ENCODE results near the gene INTS6. TPM values are rescaled to one million over a fixed set of nuclear protein-coding genes. Genes with fewer than 3 reads are reported as not detected.
A peak's percentile ranks its signal among the peaks of the same experiment; 100 is the strongest.

Gene INTS6
- total RNA-seq (36.1 TPM), polyA plus RNA-seq (22.7 TPM)
- long read RNA-seq, donor 1, full-length matches to known transcripts: 1 of 1 reads
- long read RNA-seq, donor 1, partial matches to known transcripts: 0 of 1 reads
- long read RNA-seq, donor 1, other reads (novel, unspliced or antisense): 0 of 1 reads
- long read RNA-seq, donor 2: 0 reads
- long read RNA-seq, donor 3, full-length matches to known transcripts: 7 of 7 reads
- long read RNA-seq, donor 3, partial matches to known transcripts: 0 of 7 reads
- long read RNA-seq, donor 3, other reads (novel, unspliced or antisense): 0 of 7 reads
- long read RNA-seq, donor 4, full-length matches to known transcripts: 6 of 6 reads
- long read RNA-seq, donor 4, partial matches to known transcripts: 0 of 6 reads
- long read RNA-seq, donor 4, other reads (novel, unspliced or antisense): 0 of 6 reads
- long read RNA-seq, donor 5, full-length matches to known transcripts: 8 of 8 reads
- long read RNA-seq, donor 5, partial matches to known transcripts: 0 of 8 reads
- long read RNA-seq, donor 5, other reads (novel, unspliced or antisense): 0 of 8 reads
- long read RNA-seq, donor 6, full-length matches to known transcripts: 7 of 7 reads
- long read RNA-seq, donor 6, partial matches to known transcripts: 0 of 7 reads
- long read RNA-seq, donor 6, other reads (novel, unspliced or antisense): 0 of 7 reads
- long read RNA-seq, donor 7, partial matches to known transcripts: 0 of 2 reads
- long read RNA-seq, donor 7, other reads (novel, unspliced or antisense): 0 of 2 reads
- long read RNA-seq, donor 8, full-length matches to known transcripts: 3 of 3 reads
- long read RNA-seq, donor 8, partial matches to known transcripts: 0 of 3 reads
- long read RNA-seq, donor 8, other reads (novel, unspliced or antisense): 0 of 3 reads
- long read RNA-seq, donor 9, partial matches to known transcripts: 0 of 4 reads
- long read RNA-seq, donor 9, other reads (novel, unspliced or antisense): 0 of 4 reads
- long read RNA-seq, donor 10, full-length matches to known transcripts: 4 of 4 reads
- long read RNA-seq, donor 10, partial matches to known transcripts: 0 of 4 reads
- long read RNA-seq, donor 10, other reads (novel, unspliced or antisense): 0 of 4 reads

DNA sequence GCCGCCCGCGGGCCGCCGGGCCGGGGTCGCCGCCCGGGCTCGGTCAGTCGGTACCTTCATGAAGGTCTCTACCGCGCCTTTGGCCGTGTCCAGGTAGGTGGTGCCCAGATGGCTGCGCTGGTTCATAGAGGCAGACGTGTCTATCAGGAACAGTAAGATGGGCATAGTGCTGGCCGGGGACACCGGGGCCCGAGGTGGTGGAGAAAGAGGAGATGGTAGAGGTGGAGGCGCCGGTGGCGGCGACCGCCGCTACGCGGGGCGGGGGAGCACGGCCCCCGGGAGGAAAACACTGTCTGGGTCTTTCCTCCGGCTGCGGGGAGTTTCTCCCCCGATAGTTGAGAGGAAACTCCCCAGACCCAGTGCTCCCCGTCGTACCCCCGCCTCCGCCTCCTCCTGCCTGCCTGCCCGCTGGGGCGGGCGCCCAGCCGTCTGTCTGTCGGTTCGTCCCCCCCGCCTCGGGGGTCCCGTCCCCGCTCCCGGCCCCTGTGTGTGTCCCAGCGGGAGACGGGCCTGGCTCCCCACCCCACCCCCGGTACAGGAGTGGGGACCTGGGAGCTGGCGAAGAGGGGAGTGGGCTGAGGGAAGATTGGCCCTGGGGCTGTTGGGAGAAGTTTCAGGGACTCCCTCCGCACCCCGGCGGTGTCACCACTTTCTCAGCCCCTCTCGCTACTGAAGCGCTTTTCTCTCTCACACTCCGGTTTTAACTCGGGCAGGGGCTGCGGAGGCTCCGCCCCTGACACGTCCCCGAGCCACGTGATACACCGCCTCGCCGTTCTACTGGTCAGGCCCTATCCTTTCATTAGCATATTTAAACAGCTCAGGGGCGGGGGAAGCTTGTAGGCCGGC, at the start of gene INTS6:
INTS6 (minus strand) TSS at position 676 of the 846 bp plus-strand sequence; CDS start at position 165, 511 bp downstream.
- Histone ChIP-seq H3K27me3 (ENCODE audit: control insufficient read depth in 2 of 2, insufficient read depth in 1 of 2, low read length in 1 of 2) (no peaks in the 10 kb centered on the region), H3K9me3 (ENCODE audit: control insufficient read depth in 2 of 2, insufficient read depth in 1 of 2, low read length in 1 of 2) (peaks cover 1 to 17% of the 10 kb centered on the region in 2 donors), H3K27ac (ENCODE audit: low read depth in 1 of 2, low read length in 1 of 2) (peak within 1 kb of the TSS; percentile 99 to 100), H3K4me1 (ENCODE audit: control insufficient read depth in 2 of 2, insufficient read depth in 2 of 2, low read length in 2 of 2) (peaks cover 0 to 6% of the 10 kb centered on the region in 2 donors), H3K36me3 (ENCODE audit: control insufficient read depth in 2 of 2, insufficient read depth in 2 of 2, low read length in 1 of 2) (peaks cover 12 to 23% of the 10 kb centered on the region in 2 donors), H3K4me3 (ENCODE audit: low read length in 2 of 2) (peak within 1 kb of the TSS; percentile 92 to 95)
- under 1% methylated on average over 69 of the region's 69 CpGs for WGBS
- DNase-seq (ENCODE audit: low read depth in 6 of 9, low spot score in 9 of 9): peak; percentile 55 to 99 (median 98)

- H3K27me3 ChIP-seq (ENCODE audit: control insufficient read depth in 2 of 2, insufficient read depth in 1 of 2, low read length in 1 of 2): no peaks in the 10 kb centered on the region
- DNase-seq (ENCODE audit: low read depth in 6 of 9, low spot score in 9 of 9): no peak
- no peak overlapping the region for H3K4me3 ChIP-seq (ENCODE audit: low read length in 2 of 2)
- no peaks in the 10 kb centered on the region for H3K36me3 ChIP-seq (ENCODE audit: control insufficient read depth in 2 of 2, insufficient read depth in 2 of 2, low read length in 1 of 2)
- H3K9me3 ChIP-seq (ENCODE audit: control insufficient read depth in 2 of 2, insufficient read depth in 1 of 2, low read length in 1 of 2): no peaks in the 10 kb centered on the region
- H3K27ac ChIP-seq (ENCODE audit: low read depth in 1 of 2, low read length in 1 of 2): no peak overlapping the region
- H3K4me1 ChIP-seq (ENCODE audit: control insufficient read depth in 2 of 2, insufficient read depth in 2 of 2, low read length in 2 of 2): no peaks in the 10 kb centered on the region
Measured at GRCh38 chr13:51502153-51502651, 49.4 kb upstream of the INTS6 start.

GRCh38 chr13:51501592-51502152, 48.8 kb upstream of the INTS6 start:
- H3K27ac ChIP-seq (ENCODE audit: low read depth in 1 of 2, low read length in 1 of 2): no peak overlapping the region
- H3K9me3 ChIP-seq (ENCODE audit: control insufficient read depth in 2 of 2, insufficient read depth in 1 of 2, low read length in 1 of 2): no peaks in the 10 kb centered on the region
- no peaks in the 10 kb centered on the region for H3K27me3 ChIP-seq (ENCODE audit: control insufficient read depth in 2 of 2, insufficient read depth in 1 of 2, low read length in 1 of 2)
- WGBS: 42% methylated on average over 1 of the region's 1 CpG
- no peaks in the 10 kb centered on the region for H3K36me3 ChIP-seq (ENCODE audit: control insufficient read depth in 2 of 2, insufficient read depth in 2 of 2, low read length in 1 of 2)
- no peaks in the 10 kb centered on the region for H3K4me1 ChIP-seq (ENCODE audit: control insufficient read depth in 2 of 2, insufficient read depth in 2 of 2, low read length in 2 of 2)
- no peak overlapping the region for H3K4me3 ChIP-seq (ENCODE audit: low read length in 2 of 2)
- DNase-seq (ENCODE audit: low read depth in 6 of 9, low spot score in 9 of 9): no peak

DNA sequence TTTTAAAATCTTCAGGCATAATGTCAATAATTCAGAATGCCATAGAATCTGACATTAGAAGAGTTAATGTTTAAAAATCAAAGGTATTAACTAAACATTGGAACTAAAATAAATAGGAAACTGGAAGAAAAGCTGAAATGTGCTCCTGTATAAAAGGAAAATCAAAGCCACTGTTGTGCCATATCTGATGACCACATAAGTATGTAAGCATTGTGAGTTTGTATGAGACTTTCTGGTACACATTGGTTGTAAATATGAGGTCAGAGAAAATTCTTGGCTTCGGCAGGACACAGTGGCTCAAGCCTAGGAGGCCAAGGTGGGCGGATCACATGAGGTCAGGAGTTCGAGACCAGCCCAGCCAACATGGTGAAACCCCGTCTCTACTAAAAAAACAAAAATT, 48.3 kb upstream of the INTS6 start:
- no peak for DNase-seq (ENCODE audit: low read depth in 6 of 9, low spot score in 9 of 9)
- H3K4me3 ChIP-seq (ENCODE audit: low read length in 2 of 2): no peak overlapping the region
- no peaks in the 10 kb centered on the region for H3K27me3 ChIP-seq (ENCODE audit: control insufficient read depth in 2 of 2, insufficient read depth in 1 of 2, low read length in 1 of 2)
- H3K4me1 ChIP-seq (ENCODE audit: control insufficient read depth in 2 of 2, insufficient read depth in 2 of 2, low read length in 2 of 2): no peaks in the 10 kb centered on the region
- no peak overlapping the region for H3K27ac ChIP-seq (ENCODE audit: low read depth in 1 of 2, low read length in 1 of 2)
- H3K9me3 ChIP-seq (ENCODE audit: control insufficient read depth in 2 of 2, insufficient read depth in 1 of 2, low read length in 1 of 2): no peaks in the 10 kb centered on the region
- 97% methylated on average over 4 of the region's 4 CpGs for WGBS
- no peaks in the 10 kb centered on the region for H3K36me3 ChIP-seq (ENCODE audit: control insufficient read depth in 2 of 2, insufficient read depth in 2 of 2, low read length in 1 of 2)

GRCh38 chr13:51500687-51501086, 47.9 kb upstream of the INTS6 start:
- 94% methylated on average over 2 of the region's 2 CpGs for WGBS
- H3K27me3 ChIP-seq (ENCODE audit: control insufficient read depth in 2 of 2, insufficient read depth in 1 of 2, low read length in 1 of 2): no peaks in the 10 kb centered on the region

DNA sequence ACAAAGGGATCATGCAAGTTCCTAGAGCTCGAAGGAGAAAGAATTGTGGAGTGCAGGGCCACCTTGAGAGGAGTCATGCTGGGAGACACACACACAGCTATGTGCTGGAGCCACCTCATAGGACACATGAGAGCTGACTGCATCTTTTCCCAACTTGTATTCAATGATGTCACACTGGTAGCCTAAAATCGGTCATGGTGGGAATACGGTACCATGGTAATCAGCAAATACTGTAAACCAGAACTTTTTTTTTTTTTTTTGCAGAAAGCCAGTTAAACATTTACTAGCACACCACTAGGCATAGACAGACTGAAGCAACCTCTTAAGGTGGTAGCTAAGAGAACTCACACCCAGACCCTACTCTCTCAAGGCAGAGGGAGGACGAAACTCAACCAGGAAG, 47.0 kb upstream of the INTS6 start:
- H3K4me1 ChIP-seq (ENCODE audit: control insufficient read depth in 2 of 2, insufficient read depth in 2 of 2, low read length in 2 of 2): no peaks in the 10 kb centered on the region
- no peak for DNase-seq (ENCODE audit: low read depth in 6 of 9, low spot score in 9 of 9)
- 97% methylated on average over 4 of the region's 4 CpGs for WGBS
- no peaks in the 10 kb centered on the region for H3K9me3 ChIP-seq (ENCODE audit: control insufficient read depth in 2 of 2, insufficient read depth in 1 of 2, low read length in 1 of 2)
- H3K27me3 ChIP-seq (ENCODE audit: control insufficient read depth in 2 of 2, insufficient read depth in 1 of 2, low read length in 1 of 2): no peaks in the 10 kb centered on the region
- no peak overlapping the region for H3K4me3 ChIP-seq (ENCODE audit: low read length in 2 of 2)
- H3K27ac ChIP-seq (ENCODE audit: low read depth in 1 of 2, low read length in 1 of 2): no peak overlapping the region
- H3K36me3 ChIP-seq (ENCODE audit: control insufficient read depth in 2 of 2, insufficient read depth in 2 of 2, low read length in 1 of 2): no peaks in the 10 kb centered on the region

More at GRCh38 chr13:51500687-51501086, 47.9 kb upstream of the INTS6 start:
- Histone ChIP-seq H3K9me3 (ENCODE audit: control insufficient read depth in 2 of 2, insufficient read depth in 1 of 2, low read length in 1 of 2) (no peaks in the 10 kb centered on the region), H3K36me3 (ENCODE audit: control insufficient read depth in 2 of 2, insufficient read depth in 2 of 2, low read length in 1 of 2) (no peaks in the 10 kb centered on the region), H3K27ac (ENCODE audit: low read depth in 1 of 2, low read length in 1 of 2) (no peak overlapping the region), H3K4me1 (ENCODE audit: control insufficient read depth in 2 of 2, insufficient read depth in 2 of 2, low read length in 2 of 2) (no peaks in the 10 kb centered on the region), H3K4me3 (ENCODE audit: low read length in 2 of 2) (no peak overlapping the region)
- DNase-seq (ENCODE audit: low read depth in 6 of 9, low spot score in 9 of 9): no peak

DNA sequence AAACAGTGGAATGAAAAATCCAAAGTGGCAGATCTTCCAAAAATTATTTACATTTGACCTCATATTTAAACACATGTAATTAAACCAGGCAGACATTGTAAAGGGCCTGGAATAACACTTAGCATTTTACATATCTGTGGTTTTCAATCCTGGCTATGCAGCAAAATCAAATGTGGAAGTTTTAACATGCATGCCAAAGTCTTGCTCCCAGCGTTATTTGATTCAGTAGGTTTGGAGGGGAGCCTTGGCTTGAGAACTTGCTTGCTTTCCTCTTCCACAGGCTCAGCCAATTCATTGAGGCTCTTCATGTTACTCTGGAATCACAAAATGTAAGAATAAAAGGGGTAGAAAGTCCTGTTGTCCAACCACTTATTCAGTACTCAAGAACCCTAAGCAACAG, 42.5 kb upstream of the INTS6 start:
- Histone ChIP-seq H3K27ac (ENCODE audit: low read depth in 1 of 2, low read length in 1 of 2) (no peak overlapping the region), H3K9me3 (ENCODE audit: control insufficient read depth in 2 of 2, insufficient read depth in 1 of 2, low read length in 1 of 2) (no peaks in the 10 kb centered on the region), H3K27me3 (ENCODE audit: control insufficient read depth in 2 of 2, insufficient read depth in 1 of 2, low read length in 1 of 2) (no peaks in the 10 kb centered on the region), H3K36me3 (ENCODE audit: control insufficient read depth in 2 of 2, insufficient read depth in 2 of 2, low read length in 1 of 2) (no peaks in the 10 kb centered on the region), H3K4me1 (ENCODE audit: control insufficient read depth in 2 of 2, insufficient read depth in 2 of 2, low read length in 2 of 2) (no peaks in the 10 kb centered on the region), H3K4me3 (ENCODE audit: low read length in 2 of 2) (no peak overlapping the region)
- 93% methylated on average over 1 of the region's 1 CpG for WGBS
- no peak for DNase-seq (ENCODE audit: low read depth in 6 of 9, low spot score in 9 of 9)

- no peak overlapping the region for H3K4me3 ChIP-seq (ENCODE audit: low read length in 2 of 2)
- no peaks in the 10 kb centered on the region for H3K9me3 ChIP-seq (ENCODE audit: control insufficient read depth in 2 of 2, insufficient read depth in 1 of 2, low read length in 1 of 2)
- DNase-seq (ENCODE audit: low read depth in 6 of 9, low spot score in 9 of 9): no peak
- H3K36me3 ChIP-seq (ENCODE audit: control insufficient read depth in 2 of 2, insufficient read depth in 2 of 2, low read length in 1 of 2): no peaks in the 10 kb centered on the region
- H3K27ac ChIP-seq (ENCODE audit: low read depth in 1 of 2, low read length in 1 of 2): no peak overlapping the region
- H3K27me3 ChIP-seq (ENCODE audit: control insufficient read depth in 2 of 2, insufficient read depth in 1 of 2, low read length in 1 of 2): no peaks in the 10 kb centered on the region
- H3K4me1 ChIP-seq (ENCODE audit: control insufficient read depth in 2 of 2, insufficient read depth in 2 of 2, low read length in 2 of 2): no peaks in the 10 kb centered on the region
Measured at GRCh38 chr13:51494156-51494555, 41.3 kb upstream of the INTS6 start.

Data from thymus (tissue), 14 donors.